Measurements from ENCODE around the gene HSD17B12.

The HSD17B12 gene

GRCh38 chr11:43874738-43875137 lies 194.2 kb downstream of the HSD17B12 start:
- no peak for DNase-seq

- no peak for DNase-seq
Observed at GRCh38 chr11:43879789-43880639, 199.5 kb downstream of the HSD17B12 start.

- DNase-seq: peak; percentile 95
Observed at GRCh38 chr11:43880640-43881159, 200.2 kb downstream of the HSD17B12 start, which contains the start of gene ALKBH3. ALKBH3 (plus strand) TSS chr11:43880831; CDS start chr11:43882653, 1,822 bp downstream.

- DNase-seq: no peak
Observed at GRCh38 chr11:43892851-43893250, 212.3 kb downstream of the HSD17B12 start.

GRCh38 chr11:43894546-43894945 lies 214.0 kb downstream of the HSD17B12 start:
- DNase-seq: no peak

GRCh38 chr11:43895601-43896000 lies 215.1 kb downstream of the HSD17B12 start:
- no peak for DNase-seq

- no peak for DNase-seq
Observed at GRCh38 chr11:43898574-43898973, 218.0 kb downstream of the HSD17B12 start.

GRCh38 chr11:43899094-43899493 lies 218.6 kb downstream of the HSD17B12 start:
- no peak for DNase-seq

- no peak for DNase-seq
Observed at GRCh38 chr11:43901551-43901950, 221.0 kb downstream of the HSD17B12 start.

GRCh38 chr11:43903078-43903477 lies 222.5 kb downstream of the HSD17B12 start:
- DNase-seq: no peak

- no peak for DNase-seq
Observed at GRCh38 chr11:43903969-43904368, 223.4 kb downstream of the HSD17B12 start.

GRCh38 chr11:43904742-43905535 lies 224.4 kb downstream of the HSD17B12 start:
- DNase-seq: no peak

GRCh38 chr11:43905813-43906241 lies 225.3 kb downstream of the HSD17B12 start:
- no peak for DNase-seq

Measured in NCI-H82 (cell line).